K562 (cell line): ENCODE measurements around the gene STIL. TPM values are rescaled to one million over a fixed set of nuclear protein-coding genes. Genes with fewer than 3 reads are reported as not detected.
A peak's percentile ranks its signal among the peaks of the same experiment; 100 is the strongest.

Source experiments
- BCOR ChIP-seq: fragments of 450-650 bp; IDR thresholded peaks from 2 replicates; pipeline ENCODE4 v1.6.1; 2016
- CBFA2T3 ChIP-seq: fragments of 450-650 bp; IDR thresholded peaks from 2 replicates; pipeline ENCODE4 v1.6.1; 2017
- DPF2 ChIP-seq: fragments of 450-650 bp; IDR thresholded peaks from 2 replicates; pipeline ENCODE4 v1.6.1; 2016
- ELF2 ChIP-seq: fragments of 250-450 bp; sonication (Bioruptor Pico); IDR thresholded peaks from 2 replicates; pipeline ENCODE4 v1.5.0; 2021; ENCODE audit warnings: mild to moderate bottlenecking
- ESRRA ChIP-seq: fragments of 450-650 bp; IDR thresholded peaks from 2 replicates; pipeline ENCODE4 v1.6.1; 2014; ENCODE audit warnings: low read depth, mild to moderate bottlenecking, moderate library complexity, borderline replicate concordance
- HDAC1 ChIP-seq, 2 experiments: fragments of 450-650 bp; IDR thresholded peaks; 2 replicates each; pipeline ENCODE4 v1.6.1; 2016 to 2017; ENCODE audit warnings: inconsistent platforms in 1 of 2, mild to moderate bottlenecking in 1 of 2, moderate library complexity in 1 of 2
- JUND ChIP-seq, 2 experiments: IDR thresholded peaks; 2 replicates in 1 of 2; 3 replicates in 1 of 2; pipeline ENCODE4 v1.6.1; 2011; ENCODE audit warnings: borderline replicate concordance in 2 of 2, low read depth in 2 of 2, low read length in 2 of 2, improper control_type of control experiment in 1 of 2, missing biosample characterization in 1 of 2, missing genetic modification characterization in 1 of 2, missing genetic modification reagents in 1 of 2
- KDM1A ChIP-seq, 2 experiments: fragments of 450-650 bp; IDR thresholded peaks; 2 replicates each; pipeline ENCODE4 v1.6.1; 2016; ENCODE audit warnings: mild to moderate bottlenecking in 2 of 2
- MEIS2 ChIP-seq: fragments of 450-650 bp; IDR thresholded peaks from 2 replicates; pipeline ENCODE4 v1.6.1; 2014; ENCODE audit warnings: mild to moderate bottlenecking; ENCODE audit not compliant: partially characterized antibody
- NRF1 ChIP-seq, 2 experiments: fragments of 450-650 bp; IDR thresholded peaks in 1 of 2; conservative IDR thresholded peaks in 1 of 2; 2 replicates each; pipeline ENCODE4 v1.6.1; 2014; ENCODE audit warnings: mild to moderate bottlenecking in 2 of 2
- POLR2A ChIP-seq: fragments of 450-650 bp; conservative IDR thresholded peaks from 2 replicates; pipeline ENCODE4 v1.6.1; 2016
- PTBP1 ChIP-seq: fragments of 200-400 bp; formaldehyde crosslinking; IDR thresholded peaks from 2 replicates; pipeline ENCODE4 v1.6.1; 2017; ENCODE audit warnings: low read depth, low read length
- RBM25 ChIP-seq: fragments of 200-400 bp; formaldehyde crosslinking; IDR thresholded peaks from 2 replicates; pipeline ENCODE4 v1.6.1; 2018; ENCODE audit warnings: low read length, low read depth, moderate library complexity; ENCODE audit not compliant: severe bottlenecking
- SMARCA4 ChIP-seq: fragments of 450-650 bp; IDR thresholded peaks from 2 replicates; pipeline ENCODE4 v1.6.1; 2016
- SMARCA5 ChIP-seq: fragments of 450-650 bp; IDR thresholded peaks from 2 replicates; pipeline ENCODE4 v1.6.1; 2016
- SMARCB1 ChIP-seq: IDR thresholded peaks from 2 replicates; pipeline ENCODE4 v1.6.1; 2011; ENCODE audit warnings: improper control_type of control experiment, low read depth; ENCODE audit not compliant: insufficient read length
- SMARCE1 ChIP-seq: fragments of 450-650 bp; IDR thresholded peaks from 2 replicates; pipeline ENCODE4 v1.7.1; 2016; ENCODE audit warnings: mild to moderate bottlenecking
- YBX1 ChIP-seq: fragments of 450-650 bp; IDR thresholded peaks from 2 replicates; pipeline ENCODE4 v1.7.1; 2016; ENCODE audit warnings: mild to moderate bottlenecking
- ZBTB2 ChIP-seq: fragments of 450-650 bp; IDR thresholded peaks from 2 replicates; pipeline ENCODE4 v1.6.1; 2016; ENCODE audit warnings: antibody characterized with exemption
- ZEB2 ChIP-seq: fragments of 450-650 bp; IDR thresholded peaks from 2 replicates; pipeline ENCODE4 v1.6.1; 2016
- ZFPM2 ChIP-seq: fragments of 250-450 bp; sonication (Bioruptor Pico); IDR thresholded peaks from 2 replicates; pipeline ENCODE4 v1.5.1; 2022; ENCODE audit warnings: mild to moderate bottlenecking
- polyA plus RNA-seq, 8 experiments: library from polyadenylated mRNA; depleted of rRNA in 4 of 8; stranded (reverse) in 5 of 8; unstranded in 3 of 8; fragments of >200 nt; fragmentation: Nextera tagmentation in 2 of 8; fragmentation: Illumina TruSeq in 1 of 8; extraction: Ambion mirVana in 2 of 8; extraction: Trizol in 1 of 8; gene quantifications; 2 replicates each; pipeline versions ENCODE4 v1.2.1 to v1.2.3, GENCODE V29; 2011 to 2014; ENCODE audit warnings: inconsistent platforms in 1 of 8, missing spikeins in 1 of 8
- total RNA-seq, 7 experiments: library from RNA; depleted of rRNA in 6 of 7; stranded (reverse); fragments of >200 nt in 6 of 7; fragmentation: Illumina TruSeq in 2 of 7; extraction: Trizol in 2 of 7; gene quantifications; 2 replicates each; pipeline versions ENCODE4 v1.2.1 to v1.2.3, GENCODE V29; 2011 to 2021; ENCODE audit warnings: low replicate concordance in 1 of 7
- TF ChIP-seq, protein P1 (sequence below): fragments of 450-650 bp; IDR thresholded peaks from 2 replicates; pipeline ENCODE4 v1.6.1; 2016
- TF ChIP-seq, protein P2 (sequence below): fragments of 250-450 bp; sonication (Bioruptor Pico); IDR thresholded peaks from 2 replicates; pipeline ENCODE4 v1.4.0; 2020

The STIL gene
- total and polyA plus RNA-seq, 9 of the 15 experiments (the other 6 are each of a cell fraction or from before 2014, with no cell fraction given), result 10.5 to 77.4 (median 39.6) TPM

DNA sequence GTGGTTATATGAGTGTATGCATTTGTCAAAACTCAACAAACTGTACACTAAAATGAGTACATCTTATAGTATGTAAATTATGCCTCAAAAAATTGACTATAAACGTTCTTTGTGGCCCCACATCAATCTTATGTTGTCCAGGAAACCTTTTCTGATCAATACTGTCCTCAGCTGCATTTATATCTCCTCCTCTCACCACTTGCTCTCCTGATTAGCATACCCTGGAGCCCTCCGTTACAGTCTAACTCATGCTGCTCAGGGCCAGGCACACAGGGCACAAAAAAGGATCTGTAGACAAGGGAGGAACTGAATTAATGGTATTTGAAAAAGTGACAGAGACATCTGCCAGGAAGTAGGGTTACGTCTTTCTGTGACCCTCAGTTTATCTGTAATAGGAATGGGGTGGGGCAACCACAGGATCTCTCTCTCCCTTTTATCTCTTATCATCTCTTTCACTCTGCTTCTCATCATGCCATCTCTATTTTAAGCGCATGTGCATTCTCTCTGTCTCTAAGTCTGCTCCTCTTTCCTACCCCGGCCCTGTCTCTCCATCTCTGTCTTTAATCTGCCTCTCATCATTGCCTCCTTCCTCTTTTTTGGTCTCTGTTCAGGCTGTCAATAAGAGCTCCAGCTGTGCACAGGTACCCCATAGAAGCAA, 74.9 kb downstream of the STIL start (continued):
- TF ChIP-seq ZBTB2, result peak; percentile 79; the same call in 1 of the 2 replicates
- TF ChIP-seq SMARCA5, result peak; percentile 23; the same call in 1 of the 2 replicates
- TF ChIP-seq, protein P1, sequence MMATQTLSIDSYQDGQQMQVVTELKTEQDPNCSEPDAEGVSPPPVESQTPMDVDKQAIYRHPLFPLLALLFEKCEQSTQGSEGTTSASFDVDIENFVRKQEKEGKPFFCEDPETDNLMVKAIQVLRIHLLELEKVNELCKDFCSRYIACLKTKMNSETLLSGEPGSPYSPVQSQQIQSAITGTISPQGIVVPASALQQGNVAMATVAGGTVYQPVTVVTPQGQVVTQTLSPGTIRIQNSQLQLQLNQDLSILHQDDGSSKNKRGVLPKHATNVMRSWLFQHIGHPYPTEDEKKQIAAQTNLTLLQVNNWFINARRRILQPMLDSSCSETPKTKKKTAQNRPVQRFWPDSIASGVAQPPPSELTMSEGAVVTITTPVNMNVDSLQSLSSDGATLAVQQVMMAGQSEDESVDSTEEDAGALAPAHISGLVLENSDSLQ, result peak; percentile 82
- 0 out of 2 replicates have a peak, but pooled peaks have one; percentile 48 for TF ChIP-seq ELF2 (CRISPR knock-in tag)
- 0 out of 2 replicates have a peak, but pooled peaks have one; percentile 42 for TF ChIP-seq PTBP1
- TF ChIP-seq ZEB2, result peak; percentile 83
- TF ChIP-seq KDM1A (IDR thresholded peaks at IDR 0.05), result peak; percentile 78
- peak; percentile 91 for TF ChIP-seq SMARCB1
- peak; percentile 72 for TF ChIP-seq SMARCA4
- TF ChIP-seq CBFA2T3, result peak; percentile 59
- TF ChIP-seq POLR2A, result 0 out of 2 replicates have a peak, but pooled peaks have one; percentile 27
- TF ChIP-seq, protein P2, sequence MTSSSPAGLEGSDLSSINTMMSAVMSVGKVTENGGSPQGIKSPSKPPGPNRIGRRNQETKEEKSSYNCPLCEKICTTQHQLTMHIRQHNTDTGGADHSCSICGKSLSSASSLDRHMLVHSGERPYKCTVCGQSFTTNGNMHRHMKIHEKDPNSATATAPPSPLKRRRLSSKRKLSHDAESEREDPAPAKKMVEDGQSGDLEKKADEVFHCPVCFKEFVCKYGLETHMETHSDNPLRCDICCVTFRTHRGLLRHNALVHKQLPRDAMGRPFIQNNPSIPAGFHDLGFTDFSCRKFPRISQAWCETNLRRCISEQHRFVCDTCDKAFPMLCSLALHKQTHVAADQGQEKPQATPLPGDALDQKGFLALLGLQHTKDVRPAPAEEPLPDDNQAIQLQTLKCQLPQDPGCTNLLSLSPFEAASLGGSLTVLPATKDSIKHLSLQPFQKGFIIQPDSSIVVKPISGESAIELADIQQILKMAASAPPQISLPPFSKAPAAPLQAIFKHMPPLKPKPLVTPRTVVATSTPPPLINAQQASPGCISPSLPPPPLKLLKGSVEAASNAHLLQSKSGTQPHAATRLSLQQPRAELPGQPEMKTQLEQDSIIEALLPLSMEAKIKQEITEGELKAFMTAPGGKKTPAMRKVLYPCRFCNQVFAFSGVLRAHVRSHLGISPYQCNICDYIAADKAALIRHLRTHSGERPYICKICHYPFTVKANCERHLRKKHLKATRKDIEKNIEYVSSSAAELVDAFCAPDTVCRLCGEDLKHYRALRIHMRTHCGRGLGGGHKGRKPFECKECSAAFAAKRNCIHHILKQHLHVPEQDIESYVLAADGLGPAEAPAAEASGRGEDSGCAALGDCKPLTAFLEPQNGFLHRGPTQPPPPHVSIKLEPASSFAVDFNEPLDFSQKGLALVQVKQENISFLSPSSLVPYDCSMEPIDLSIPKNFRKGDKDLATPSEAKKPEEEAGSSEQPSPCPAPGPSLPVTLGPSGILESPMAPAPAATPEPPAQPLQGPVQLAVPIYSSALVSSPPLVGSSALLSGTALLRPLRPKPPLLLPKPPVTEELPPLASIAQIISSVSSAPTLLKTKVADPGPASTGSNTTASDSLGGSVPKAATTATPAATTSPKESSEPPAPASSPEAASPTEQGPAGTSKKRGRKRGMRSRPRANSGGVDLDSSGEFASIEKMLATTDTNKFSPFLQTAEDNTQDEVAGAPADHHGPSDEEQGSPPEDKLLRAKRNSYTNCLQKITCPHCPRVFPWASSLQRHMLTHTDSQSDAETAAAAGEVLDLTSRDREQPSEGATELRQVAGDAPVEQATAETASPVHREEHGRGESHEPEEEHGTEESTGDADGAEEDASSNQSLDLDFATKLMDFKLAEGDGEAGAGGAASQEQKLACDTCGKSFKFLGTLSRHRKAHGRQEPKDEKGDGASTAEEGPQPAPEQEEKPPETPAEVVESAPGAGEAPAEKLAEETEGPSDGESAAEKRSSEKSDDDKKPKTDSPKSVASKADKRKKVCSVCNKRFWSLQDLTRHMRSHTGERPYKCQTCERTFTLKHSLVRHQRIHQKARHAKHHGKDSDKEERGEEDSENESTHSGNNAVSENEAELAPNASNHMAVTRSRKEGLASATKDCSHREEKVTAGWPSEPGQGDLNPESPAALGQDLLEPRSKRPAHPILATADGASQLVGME (CRISPR knock-in tag), result peak; percentile 91
- peak in 1 of 2 experiments; percentile 20; a peak in 1 of 4 replicates for TF ChIP-seq NRF1 (conservative IDR thresholded peaks at IDR 0.05 in 1 of 2, IDR thresholded peaks at IDR 0.05 in 1 of 2)
- TF ChIP-seq BCOR, result 0 out of 2 replicates have a peak, but pooled peaks have one; percentile 8
- TF ChIP-seq YBX1, result no peak
- peak; percentile 50; the same call in 1 of the 2 replicates for TF ChIP-seq SMARCE1
- 0 out of 2 replicates have a peak, but pooled peaks have one; percentile 49 for TF ChIP-seq ZFPM2 (CRISPR knock-in tag)
- peak; percentile 3 for TF ChIP-seq MEIS2
- peak; percentile 55; the same call in 1 of the 2 replicates for TF ChIP-seq ESRRA
- peak; percentile 67 for TF ChIP-seq DPF2
- peak in 1 of 2 experiments; percentile 51; a peak in 2 of 4 replicates for TF ChIP-seq HDAC1 (IDR thresholded peaks at IDR 0.05)
- peak; percentile 33 for TF ChIP-seq RBM25
- 0 out of 2 replicates have a peak, but pooled peaks have one; percentile 3 for TF ChIP-seq JUND (IDR thresholded peaks at IDR 0.05; ENCODE audit: borderline replicate concordance, low read depth, low read length)
- no peak for TF ChIP-seq JUND (tag; IDR thresholded peaks at IDR 0.05; ENCODE audit: borderline replicate concordance, low read depth, low read length)
